Body of pancreas (tissue), 4 donors: ENCODE results near the gene OR2AJ1. TPM values are rescaled to one million over a fixed set of nuclear protein-coding genes. Genes with fewer than 3 reads are reported as not detected.

ENCODE experiments used
- ATAC-seq: fragments of 150-250 bp; one replicate; pipeline ENCODE4 v1.9.1; 2016
- DNase-seq, 4 donors: peaks; one replicate each; pipeline ENCODE4 v3.0.0-alpha.2; 2019
- H3K27ac ChIP-seq, 4 donors: fragments of 200-600 bp; sonication (generic); 1 replicate in 3 of 4; 2 replicates in 1 of 4; pipeline versions ENCODE4 v1.5.1 to v1.6.1; 2016 to 2019; ENCODE audit warnings: mild to moderate bottlenecking in 1 of 4, mixed read lengths in 1 of 4, moderate library complexity in 1 of 4
- H3K27me3 ChIP-seq, 2 donors: fragments of 200-600 bp; sonication (generic); one replicate each; pipeline ENCODE4 v1.6.0; 2016; ENCODE audit warnings: mild to moderate bottlenecking in 1 of 2
- H3K36me3 ChIP-seq, 2 donors: fragments of 200-600 bp; sonication (generic); replicated peaks in 1 of 2; 2 replicates each; pipeline ENCODE4 v1.5.1; 2016; ENCODE audit warnings: low read depth in 2 of 2; ENCODE audit not compliant: insufficient read depth in 1 of 2
- H3K4me1 ChIP-seq: fragments of 200-600 bp; sonication (generic); one replicate; pipeline ENCODE4 v1.6.0; 2016
- H3K4me3 ChIP-seq, 2 donors: fragments of 200-600 bp; sonication (generic); 1 replicate in 1 of 2; 2 replicates in 1 of 2; pipeline ENCODE4 v1.5.1; 2016 to 2019
- H3K9me3 ChIP-seq, 3 donors: fragments of 200-600 bp; sonication (generic); 1 replicate in 2 of 3; 2 replicates in 1 of 3; pipeline ENCODE4 v1.5.1; 2016
- POLR2A ChIP-seq, 3 donors: fragments of 450-650 bp; IDR thresholded peaks; one replicate each; pipeline ENCODE4 v1.6.1; 2016; ENCODE audit warnings: antibody characterized with exemption in 3 of 3, mild to moderate bottlenecking in 2 of 3
- WGBS, 2 donors: methylation state at CpG; one replicate each; pipeline ENCODE4 v1.1.5; 2017; 5-methylcytosine and 5-hydroxymethylcytosine counted together
- intact Hi-C: fragments of 100-400 bp; cut with DNase I; formaldehyde crosslinking; loops from one replicate; pipeline ENCODE4 v1.15.1; 2023
- total RNA-seq, 2 donors: library from RNA; depleted of rRNA; stranded (reverse); fragments of >200 nt; gene quantifications; one replicate each; pipeline ENCODE4 v1.1.0, GENCODE V29; 2016
- TF ChIP-seq, protein P1 (sequence below), 7 experiments: fragments of 450-650 bp in 4 of 7; fragments of 200-600 bp in 3 of 7; sonication (generic) in 3 of 7; IDR thresholded peaks; one replicate each; pipeline ENCODE4 v1.5.1; 2016 to 2019; ENCODE audit warnings: antibody characterized with exemption in 7 of 7

Gene OR2AJ1
- total RNA-seq, 2 donors from 2014 or later = not detected

DNA sequence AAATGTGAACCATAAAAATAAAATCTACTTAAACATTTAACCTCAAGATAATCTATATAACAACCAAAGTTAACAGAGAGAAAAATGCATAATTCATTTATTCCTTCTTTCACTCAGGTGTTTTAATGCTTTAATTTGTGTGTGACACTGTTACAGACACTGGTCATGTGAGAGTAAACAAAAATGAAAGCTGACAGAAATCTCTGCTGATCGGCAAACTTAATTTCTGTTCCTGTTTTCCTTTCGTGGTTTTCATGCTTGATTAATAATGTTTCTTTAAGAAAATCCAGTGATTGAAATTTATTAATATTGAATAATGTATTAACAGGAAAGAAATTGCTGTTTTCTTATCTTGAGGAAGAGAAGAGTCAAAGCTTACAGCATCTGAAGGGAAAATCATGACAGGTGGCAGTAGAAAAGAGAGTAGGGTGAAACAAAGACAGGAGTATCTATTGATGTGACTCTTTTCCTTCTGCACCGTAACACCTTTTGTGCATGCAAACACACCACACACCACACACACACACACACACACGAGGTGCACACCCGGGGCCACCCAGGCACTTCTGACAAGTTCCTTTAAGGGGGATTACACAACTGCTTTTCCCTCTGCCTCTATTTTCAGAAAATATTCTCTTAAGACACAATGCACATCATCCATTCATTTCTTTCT lies 42.0 kb downstream of the OR2AJ1 start:
- whole genome bisulfite sequencing, 2 donors = 40 to 50% methylated on average over 5 of the region's 5 CpGs
- intact Hi-C loops = no loop called here
- Histone ChIP-seq H3K9me3 (no peaks in the 10 kb centered on the region), H3K4me1 (no peaks in the 10 kb centered on the region), H3K36me3 (no peaks in the 10 kb centered on the region), H3K27ac (no peak overlapping the region), H3K4me3 (no peak overlapping the region), H3K27me3 (no peaks in the 10 kb centered on the region)
- ATAC-seq (no peak), DNase-seq (no peak)
- TF ChIP-seq, protein P1, sequence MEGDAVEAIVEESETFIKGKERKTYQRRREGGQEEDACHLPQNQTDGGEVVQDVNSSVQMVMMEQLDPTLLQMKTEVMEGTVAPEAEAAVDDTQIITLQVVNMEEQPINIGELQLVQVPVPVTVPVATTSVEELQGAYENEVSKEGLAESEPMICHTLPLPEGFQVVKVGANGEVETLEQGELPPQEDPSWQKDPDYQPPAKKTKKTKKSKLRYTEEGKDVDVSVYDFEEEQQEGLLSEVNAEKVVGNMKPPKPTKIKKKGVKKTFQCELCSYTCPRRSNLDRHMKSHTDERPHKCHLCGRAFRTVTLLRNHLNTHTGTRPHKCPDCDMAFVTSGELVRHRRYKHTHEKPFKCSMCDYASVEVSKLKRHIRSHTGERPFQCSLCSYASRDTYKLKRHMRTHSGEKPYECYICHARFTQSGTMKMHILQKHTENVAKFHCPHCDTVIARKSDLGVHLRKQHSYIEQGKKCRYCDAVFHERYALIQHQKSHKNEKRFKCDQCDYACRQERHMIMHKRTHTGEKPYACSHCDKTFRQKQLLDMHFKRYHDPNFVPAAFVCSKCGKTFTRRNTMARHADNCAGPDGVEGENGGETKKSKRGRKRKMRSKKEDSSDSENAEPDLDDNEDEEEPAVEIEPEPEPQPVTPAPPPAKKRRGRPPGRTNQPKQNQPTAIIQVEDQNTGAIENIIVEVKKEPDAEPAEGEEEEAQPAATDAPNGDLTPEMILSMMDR (IDR thresholded peaks at IDR 0.05) = no peak
- TF ChIP-seq POLR2A (IDR thresholded peaks at IDR 0.05) = no peak

Other genes starting within 250 kb of the OR2AJ1 start
- gene OR13G1, start 245.2 kb upstream of the OR2AJ1 start, total RNA-seq = not detected
- gene OR6F1, start 208.2 kb upstream of the OR2AJ1 start, total RNA-seq = not detected
- gene OR14K1, start 186.3 kb upstream of the OR2AJ1 start, total RNA-seq = 1 to 10 TPM in 1 of 2 donors, not detected in 1; 1.3 TPM
- gene OR14A2, start 176.7 kb upstream of the OR2AJ1 start, total RNA-seq = not detected
- not detected for gene OR1C1, start 164.3 kb upstream of the OR2AJ1 start, total RNA-seq
- gene OR14A16, start 100.8 kb upstream of the OR2AJ1 start, total RNA-seq = not detected
- not detected for gene OR11L1, start 83.0 kb upstream of the OR2AJ1 start, total RNA-seq
- gene TRIM58, start 67.7 kb upstream of the OR2AJ1 start, total RNA-seq = 1 to 10 TPM in 1 of 2 donors, under 1 TPM in 1; 0.99 to 3.4 TPM
- gene OR2W3, start 29.3 kb upstream of the OR2AJ1 start, total RNA-seq = 1 to 10 TPM in 1 of 2 donors, not detected in 1; 1.3 TPM
- not detected for gene OR2T8, start 4.6 kb upstream of the OR2AJ1 start, total RNA-seq
- gene OR2L8, start 24.0 kb downstream of the OR2AJ1 start, total RNA-seq = not detected
- not detected for gene OR2AK2, start 40.3 kb downstream of the OR2AJ1 start, total RNA-seq
- not detected for gene OR2L5, start 88.8 kb downstream of the OR2AJ1 start, total RNA-seq
- gene OR2L2, start 105.2 kb downstream of the OR2AJ1 start, total RNA-seq = not detected
- gene OR2L3, start 121.9 kb downstream of the OR2AJ1 start, total RNA-seq = not detected
- gene OR2L13, start 170.3 kb downstream of the OR2AJ1 start, total RNA-seq = not detected
- not detected for gene OR2M5, start 220.3 kb downstream of the OR2AJ1 start, total RNA-seq
- not detected for gene OR2M2, start 249.9 kb downstream of the OR2AJ1 start, total RNA-seq